Activated naive CD4-positive, alpha-beta T cell treated with anti-CD3 and anti-CD28 coated beads for 36 hours (primary cell): ENCODE data around the gene TCTN1. TPM values are rescaled to one million over a fixed set of nuclear protein-coding genes. Genes with fewer than 3 reads are reported as not detected.
"Not testable (repeated sequence)": the region's sequence is repeated elsewhere in the genome, so short reads cannot be mapped to it uniquely, and the experiment has no call there.

ENCODE experiments used
- CTCF ChIA-PET: fragments of 350-600 bp; sonication (Branson Sonifier 250); formaldehyde crosslinking; loops from one replicate; lab custom pipeline; 2021; ENCODE audit warnings: antibody characterized with exemption; lab: Charles Lee
- DNase-seq: peaks from one replicate; pipeline ENCODE4 v3.0.0-alpha.2; 2020
- H3K27ac Mint-ChIP-seq: one replicate; pipeline ENCODE4 v1.8.0; 2021; ENCODE audit warnings: mild to moderate bottlenecking, mixed read lengths
- H3K27me3 Mint-ChIP-seq: one replicate; pipeline ENCODE4 v1.8.0; 2021; ENCODE audit warnings: low read depth, mixed read lengths
- H3K36me3 Mint-ChIP-seq: one replicate; pipeline ENCODE4 v1.8.0; 2021; ENCODE audit warnings: low read depth, mixed read lengths
- H3K4me1 Mint-ChIP-seq: one replicate; pipeline ENCODE4 v1.8.0; 2021; ENCODE audit warnings: low read depth, mixed read lengths
- H3K4me3 Mint-ChIP-seq: one replicate; pipeline ENCODE4 v1.8.0; 2021; ENCODE audit warnings: mild to moderate bottlenecking, moderate library complexity, mixed read lengths
- H3K9me3 Mint-ChIP-seq: one replicate; pipeline ENCODE4 v1.8.0; 2021; ENCODE audit warnings: mixed read lengths
- intact Hi-C: fragments of 100-400 bp; cut with micrococcal nuclease; formaldehyde crosslinking; loops from one replicate; pipeline ENCODE4 v1.15.1; 2023
- total RNA-seq, 2 experiments: library from RNA; stranded (reverse); gene quantifications; one replicate each; pipeline ENCODE4 v1.2.3, GENCODE V29; 2021

The TCTN1 gene
- total RNA-seq, 2 experiments from 2014 or later = 5.2 to 5.8 TPM

- CTCF ChIA-PET = interaction anchor here (0.6 to 2.6 kb wide), 3 partner anchors 24 to 65 kb away, joined by 3 to 12 read pairs (median 12); no protein-coding TSS in a partner anchor
- peak; percentile 72 for DNase-seq
- H3K27me3 Mint-ChIP-seq = no peaks in the 10 kb centered on the region
- H3K36me3 Mint-ChIP-seq = peaks cover 23% of the 10 kb centered on the region
- peak overlapping the region; percentile 90 for H3K4me3 Mint-ChIP-seq
- peaks cover 74% of the 10 kb centered on the region for H3K4me1 Mint-ChIP-seq
- H3K27ac Mint-ChIP-seq = peak overlapping the region; percentile 98
- intact Hi-C loops = loop anchor here (1.0 to 5.0 kb wide), 14 partner anchors 7 to 854 kb away; partner anchors contain the start of genes FAM216A, GIT2, GPN3 and RAD9B
- no peaks in the 10 kb centered on the region for H3K9me3 Mint-ChIP-seq
Measured at GRCh38 chr12:110577864-110578693, 35.9 kb upstream of the TCTN1 start.

DNA sequence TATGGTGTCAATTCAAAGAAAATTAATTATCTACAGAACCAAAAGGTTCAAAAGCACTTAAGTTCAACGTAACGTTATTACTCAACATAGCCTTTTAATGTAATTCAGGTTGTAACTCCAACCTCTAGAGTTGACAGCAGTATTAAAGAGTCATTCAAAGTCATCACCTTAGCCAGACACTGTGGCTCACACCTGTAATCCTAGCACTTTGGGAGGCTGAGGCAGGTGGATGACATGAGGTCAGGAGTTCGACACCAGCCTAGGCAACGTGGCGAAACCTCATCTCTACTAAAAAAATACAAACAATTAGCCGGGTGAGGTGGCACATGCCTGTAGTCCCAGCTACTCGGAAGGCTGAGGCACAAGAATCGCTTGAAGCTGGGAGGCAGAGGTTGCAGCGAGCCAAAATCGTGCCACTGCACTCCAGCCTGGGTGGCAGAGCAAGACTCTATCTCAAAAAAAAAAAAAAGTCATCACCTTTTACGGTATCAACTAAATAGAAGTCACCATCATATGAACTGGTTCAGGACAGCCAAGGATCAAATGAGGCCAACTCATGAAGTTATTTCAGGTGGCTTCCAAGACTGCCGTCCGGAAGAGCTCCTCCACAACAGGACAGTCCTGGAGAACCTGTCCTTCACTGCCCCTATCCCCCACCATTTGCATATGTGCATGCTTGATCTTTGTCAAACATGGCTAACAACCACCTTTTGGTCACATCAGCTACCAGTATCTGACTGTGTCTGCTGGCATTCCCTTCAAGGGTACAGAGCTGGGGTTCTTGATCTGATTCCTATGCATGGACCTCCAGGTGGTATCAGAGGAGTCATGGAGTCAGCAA, 35.0 kb upstream of the TCTN1 start:
- intact Hi-C loops = loop anchor here (1.0 to 5.0 kb wide), 12 partner anchors 12 to 853 kb away; partner anchors contain the start of genes FAM216A, GPN3, RAD9B and SH2B3
- CTCF ChIA-PET = interaction anchor here (0.6 to 2.6 kb wide), 4 partner anchors 23 to 66 kb away, joined by 3 to 12 read pairs (median 8); no protein-coding TSS in a partner anchor
- Mint-ChIP-seq H3K9me3 (no peaks in the 10 kb centered on the region), H3K36me3 (peaks cover 19% of the 10 kb centered on the region), H3K27ac (peak overlapping the region; percentile 98), H3K4me3 (peak overlapping the region; percentile 90), H3K4me1 (peaks cover 76% of the 10 kb centered on the region), H3K27me3 (no peaks in the 10 kb centered on the region)
- DNase-seq = no peak

DNA sequence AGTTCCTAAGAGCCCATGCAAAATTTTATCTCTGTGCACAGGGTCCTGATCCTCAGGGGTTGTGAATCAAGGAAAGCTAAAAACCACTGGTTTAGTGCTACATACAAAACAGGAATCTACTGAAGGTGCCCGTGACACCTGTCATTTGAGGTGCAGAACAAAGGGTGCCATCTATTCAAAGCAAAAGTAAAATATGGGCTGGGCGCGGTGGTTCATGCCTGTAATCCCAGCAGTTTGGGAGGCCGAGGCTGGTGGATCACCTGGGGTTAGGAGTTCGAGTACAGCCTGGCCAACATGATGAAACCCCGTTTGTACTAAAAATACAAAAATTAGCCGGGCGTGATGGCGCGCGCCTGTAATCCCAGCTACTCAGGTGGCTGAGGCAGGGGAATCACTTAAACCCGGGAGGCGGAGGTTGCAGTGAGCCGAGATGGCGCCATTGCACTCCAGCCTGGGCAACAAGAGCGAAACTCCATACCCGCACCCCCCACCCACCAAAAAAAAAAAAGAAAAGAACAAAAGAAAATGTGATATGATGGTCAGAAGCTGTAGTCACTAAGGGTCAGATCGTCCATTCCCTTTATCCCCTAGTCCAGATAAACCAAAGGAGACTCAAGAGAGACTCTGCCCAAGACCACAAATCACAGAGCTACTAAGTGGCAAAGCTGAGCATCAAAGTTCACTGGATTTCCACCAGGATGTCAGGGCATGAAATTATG, 34.2 kb upstream of the TCTN1 start:
- CTCF ChIA-PET = interaction anchor here (0.6 to 2.6 kb wide), 8 partner anchors 16 to 67 kb away, joined by 3 to 12 read pairs (median 5); no protein-coding TSS in a partner anchor
- intact Hi-C loops = loop anchor here (2.0 to 10.0 kb wide), 8 partner anchors 161 to 1947 kb away; partner anchors contain the start of genes ATP2A2, SELPLG and SH2B3
- Mint-ChIP-seq H3K9me3 (no peaks in the 10 kb centered on the region), H3K27me3 (no peaks in the 10 kb centered on the region), H3K4me3 (peak overlapping the region; percentile 90), H3K27ac (peak overlapping the region; percentile 98), H3K4me1 (peaks cover 77% of the 10 kb centered on the region), H3K36me3 (peaks cover 19% of the 10 kb centered on the region)
- DNase-seq = peak; percentile 59

GRCh38 chr12:110581931-110582275, 32.0 kb upstream of the TCTN1 start:
- DNase-seq = no peak
- H3K4me1 Mint-ChIP-seq = peaks cover 70% of the 10 kb centered on the region
- H3K27ac Mint-ChIP-seq = peak overlapping the region; percentile 98
- peak overlapping the region; percentile 90 for H3K4me3 Mint-ChIP-seq
- H3K27me3 Mint-ChIP-seq = no peaks in the 10 kb centered on the region
- peaks cover 18% of the 10 kb centered on the region for H3K36me3 Mint-ChIP-seq
- CTCF ChIA-PET = interaction anchor here (1.6 to 1.9 kb wide), 3 partner anchors 13 to 19 kb away, joined by 6 to 7 read pairs (median 6); no protein-coding TSS in a partner anchor
- intact Hi-C loops = loop anchor here (5.0 to 10.0 kb wide), 3 partner anchors 300 to 1950 kb away; partner anchors contain the start of genes ATP2A2 and SELPLG
- no peaks in the 10 kb centered on the region for H3K9me3 Mint-ChIP-seq

- CTCF ChIA-PET = interaction anchor here (1.6 kb wide), 1 partner anchor 12 kb away, joined by 6 read pairs; no protein-coding TSS in a partner anchor
- intact Hi-C loops = loop anchor here (1.0 to 10.0 kb wide), 7 partner anchors 20 to 1950 kb away; partner anchors contain the start of genes ATP2A2, FAM216A, GPN3 and RAD9B
- Mint-ChIP-seq H3K9me3 (no peaks in the 10 kb centered on the region), H3K36me3 (peaks cover 18% of the 10 kb centered on the region), H3K27ac (peak overlapping the region; percentile 98), H3K4me1 (peaks cover 66% of the 10 kb centered on the region), H3K4me3 (peak overlapping the region; percentile 90), H3K27me3 (no peaks in the 10 kb centered on the region)
- peak; percentile 88 for DNase-seq
Measured at GRCh38 chr12:110582276-110583136, 31.4 kb upstream of the TCTN1 start.

DNA sequence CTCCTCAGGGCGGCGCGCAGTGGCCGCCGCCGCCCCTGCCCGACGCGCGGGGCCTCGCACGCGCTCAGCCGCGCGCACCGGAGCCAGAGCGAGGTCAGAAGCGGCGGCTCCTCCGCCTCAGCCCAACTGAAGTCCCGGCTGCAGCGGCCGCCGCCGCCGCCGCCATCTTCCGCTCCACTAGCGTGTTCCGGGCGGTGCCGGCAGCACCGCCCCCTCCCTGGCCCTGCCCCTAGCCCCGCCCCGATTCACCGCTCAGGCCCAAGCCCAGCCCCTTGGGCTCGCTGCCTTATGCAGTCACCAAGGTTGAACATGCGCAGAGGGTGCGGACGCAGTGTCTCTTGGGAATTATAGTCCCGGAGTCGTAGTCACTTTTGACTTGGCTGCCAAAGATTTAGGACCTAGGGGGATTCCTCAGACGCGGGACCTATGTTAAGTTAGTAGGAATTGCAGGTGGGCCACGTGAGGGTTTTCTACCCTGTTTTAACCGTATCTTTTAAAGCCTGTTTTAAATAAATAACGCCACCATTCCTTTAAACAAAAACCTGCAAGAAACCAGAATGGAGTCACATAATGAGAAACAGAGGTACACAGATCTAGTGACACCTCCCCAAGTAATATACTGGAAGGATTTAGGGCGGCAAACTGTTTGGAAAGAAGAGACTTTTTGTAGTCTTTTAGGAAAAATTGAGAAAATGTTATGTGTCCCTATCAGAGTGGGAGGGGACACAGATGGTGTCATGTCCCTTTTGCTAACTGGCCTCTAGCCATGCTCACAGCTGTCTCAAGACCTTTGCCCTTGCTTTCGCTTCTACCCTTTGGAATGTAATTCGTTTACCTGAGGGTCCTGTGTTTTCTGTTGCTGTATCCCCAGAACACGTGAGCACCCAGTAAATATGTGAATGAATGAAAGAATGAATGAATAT, 30.5 kb upstream of the TCTN1 start, which contains the start of gene PPTC7:
Gene PPTC7, minus strand, starts transcription at position 182 of the 923 bp plus-strand sequence. CDS start 287 bp downstream, outside the sequence.
- H3K36me3 Mint-ChIP-seq = peaks cover 18% of the 10 kb centered on the region

DNA sequence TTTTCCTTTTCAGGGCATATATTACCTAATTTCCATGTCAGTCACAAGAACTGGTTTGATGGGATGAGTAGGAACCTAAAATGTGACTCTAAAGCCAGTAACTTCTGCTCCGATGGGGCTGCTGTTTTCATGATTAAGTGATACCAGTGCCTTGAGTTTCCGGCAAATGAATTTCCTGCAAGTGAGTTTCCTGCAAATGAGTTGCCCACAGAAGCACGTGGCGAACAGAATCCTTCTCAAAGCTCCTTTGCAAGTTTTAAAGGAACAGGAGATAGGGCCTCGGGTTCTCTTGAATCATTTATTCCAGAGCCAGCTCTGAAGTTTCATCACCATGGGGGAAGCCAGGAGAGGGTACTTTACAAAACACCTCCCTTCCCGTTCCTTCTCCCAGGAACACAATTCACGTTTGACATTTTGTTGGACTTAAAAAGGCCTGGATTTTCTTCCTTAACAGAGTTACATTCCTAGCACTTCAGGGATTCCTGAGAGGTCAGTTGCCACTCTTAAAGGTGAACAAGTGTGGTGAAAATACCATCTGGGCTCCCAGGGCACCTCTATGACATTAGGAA, 28.6 kb upstream of the TCTN1 start:
- Mint-ChIP-seq H3K4me1 (peaks cover 49% of the 10 kb centered on the region), H3K36me3 (peaks cover 12% of the 10 kb centered on the region), H3K9me3 (no peaks in the 10 kb centered on the region), H3K27me3 (no peaks in the 10 kb centered on the region), H3K27ac (peak overlapping the region; percentile 97), H3K4me3 (peak overlapping the region; percentile 79)
- CTCF ChIA-PET = interaction anchor here (0.6 to 3.4 kb wide), 7 partner anchors 12 to 116 kb away, joined by 3 to 27 read pairs (median 8); partner anchors contain the start of genes FAM216A and TCTN1
- DNase-seq = peak; percentile 85
- intact Hi-C loops = loop anchor here (1.0 to 10.0 kb wide), 2 partner anchors 8 to 469 kb away; no protein-coding TSS in a partner anchor

More for the DNA sequence above, 30.5 kb upstream of the TCTN1 start, which contains the start of gene PPTC7:
- Mint-ChIP-seq H3K9me3 (no peaks in the 10 kb centered on the region), H3K27ac (peak within 1 kb of the TSS; percentile 98), H3K4me3 (peak within 1 kb of the TSS; percentile 90), H3K4me1 (peaks cover 59% of the 10 kb centered on the region), H3K27me3 (no peaks in the 10 kb centered on the region)
- intact Hi-C loops = loop anchor here (1.0 to 10.0 kb wide), 7 partner anchors 21 to 1951 kb away; partner anchors contain the start of genes ATP2A2, FAM216A, GPN3 and RAD9B
- CTCF ChIA-PET = interaction anchor here (3.4 kb wide), 1 partner anchor 17 kb away, joined by 27 read pairs; no protein-coding TSS in a partner anchor
- DNase-seq = peak; percentile 99

DNA sequence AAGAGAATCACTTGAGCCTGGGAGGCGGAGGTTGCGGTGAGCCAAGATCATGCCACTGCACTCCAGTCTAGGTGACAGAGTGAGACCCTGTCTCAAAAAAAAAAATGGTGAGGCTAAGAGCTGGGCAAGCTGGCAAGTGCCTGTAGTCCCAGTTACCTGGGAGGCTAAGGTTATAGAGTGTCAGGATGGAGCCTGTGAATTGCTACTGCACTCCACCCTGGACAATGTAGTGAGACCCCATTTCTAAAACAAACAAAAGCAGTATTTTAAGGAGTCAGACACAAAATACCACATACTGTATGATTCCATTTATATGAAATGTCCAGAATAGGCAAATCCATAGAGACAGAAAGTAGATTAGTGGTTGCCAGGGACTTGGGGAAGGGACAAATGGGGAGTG, 26.8 kb upstream of the TCTN1 start:
- intact Hi-C loops = loop anchor here (10.0 kb wide), 1 partner anchor 468 kb away; no protein-coding TSS in a partner anchor
- peak overlapping the region; percentile 4 for H3K27ac Mint-ChIP-seq
- DNase-seq, H3K9me3 Mint-ChIP-seq, H3K36me3 Mint-ChIP-seq, H3K4me3 Mint-ChIP-seq, H3K27me3 Mint-ChIP-seq: not testable (repeated sequence)
- peaks cover 55% of the 10 kb centered on the region for H3K4me1 Mint-ChIP-seq
- CTCF ChIA-PET = interaction anchor here (3.4 kb wide), 1 partner anchor 13 kb away, joined by 27 read pairs; no protein-coding TSS in a partner anchor

DNA sequence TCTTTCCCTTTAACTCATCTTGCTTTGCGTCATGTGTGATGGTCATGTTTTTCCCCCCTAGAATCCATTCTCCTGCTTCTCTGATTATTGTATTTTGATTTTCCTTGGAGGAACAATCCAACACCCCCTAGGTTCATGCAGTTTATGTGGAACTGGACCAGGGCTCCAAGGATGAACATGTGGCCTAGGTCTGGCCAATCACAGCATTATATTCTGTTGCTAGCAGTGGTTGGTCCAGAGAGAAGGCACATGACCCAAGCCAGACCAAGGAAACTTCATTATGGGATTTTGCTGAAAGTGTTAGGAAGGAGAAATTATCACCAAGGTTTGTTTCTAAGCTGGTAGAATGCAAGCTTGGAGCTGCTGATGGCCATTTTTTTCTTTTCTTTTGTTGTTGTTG, 23.9 kb upstream of the TCTN1 start:
- Mint-ChIP-seq H3K4me3 (no peak overlapping the region), H3K36me3 (no peaks in the 10 kb centered on the region), H3K9me3 (no peaks in the 10 kb centered on the region), H3K27me3 (no peaks in the 10 kb centered on the region), H3K27ac (peak overlapping the region; percentile 90), H3K4me1 (peaks cover 39% of the 10 kb centered on the region)
- CTCF ChIA-PET = interaction anchor here (1.1 to 4.2 kb wide), 4 partner anchors 9 to 68 kb away, joined by 3 to 30 read pairs (median 6); no protein-coding TSS in a partner anchor
- no peak for DNase-seq
- intact Hi-C loops = loop anchor here (2.0 kb wide), 2 partner anchors 37 to 121 kb away; partner anchors contain the start of genes FAM216A and GPN3
